GM10248 (cell line): ENCODE measurements around the gene ZBTB14.
A peak's percentile ranks its signal among the peaks of the same experiment; 100 is the strongest.

Experiments used
- CTCF ChIA-PET: fragments of 300-600 bp; sonication (Branson Sonifier 250); formaldehyde crosslinking; extraction: SDS; loops from one replicate; lab custom pipeline; 2021; ENCODE audit warnings: antibody characterized with exemption; lab: Yijun Ruan, JAX
- POLR2A ChIA-PET: fragments of 350-650 bp; sonication (Branson Sonifier 250); formaldehyde crosslinking; extraction: SDS; loops from one replicate; lab custom pipeline; 2020; ENCODE audit warnings: antibody characterized with exemption; lab: Yijun Ruan, JAX
- DNase-seq: peaks from one replicate; pipeline ENCODE4 v3.0.0; 2012; ENCODE audit errors: extremely low spot score
- CTCF ChIP-seq: IDR thresholded peaks from 2 replicates; pipeline ENCODE4 v1.5.1; 2012; ENCODE audit warnings: mild to moderate bottlenecking, low read depth; ENCODE audit errors: extremely low read depth, missing control alignments, control extremely low read depth

ZBTB14 gene

GRCh38 chr18:5295231-5295920 lies at the start of gene ZBTB14:
Gene ZBTB14, minus strand, starts transcription at chr18:5295726. Its CDS starts 2,480 bp downstream, at chr18:5293246.
- TF ChIP-seq CTCF = no peak
- peak; percentile 75 for DNase-seq
- ChIA-PET POLR2A (interaction anchor here (0.6 to 1.9 kb wide), 4 partner anchors 13 to 541 kb away, joined by 3 to 7 read pairs (median 4); no protein-coding TSS in a partner anchor), CTCF (interaction anchor here (1.3 to 2.9 kb wide), 3 partner anchors 9 to 58 kb away, joined by 7 to 10 read pairs (median 9); no protein-coding TSS in a partner anchor)

- CTCF ChIA-PET = no interaction called here
- POLR2A ChIA-PET = no interaction called here
Measured at GRCh38 chr18:5339202-5339834, 43.8 kb upstream of the ZBTB14 start.

GRCh38 chr18:5334456-5335075 lies 39.0 kb upstream of the ZBTB14 start:
- no peak for DNase-seq
- CTCF ChIA-PET = no interaction called here
- no peak for TF ChIP-seq CTCF
- POLR2A ChIA-PET = no interaction called here

More at GRCh38 chr18:5339202-5339834, 43.8 kb upstream of the ZBTB14 start:
- no peak for DNase-seq
- no peak for TF ChIP-seq CTCF

- POLR2A ChIA-PET = no interaction called here
- CTCF ChIA-PET = no interaction called here
- no peak for DNase-seq
- TF ChIP-seq CTCF = no peak
Measured at GRCh38 chr18:5318061-5318700, 22.7 kb upstream of the ZBTB14 start.

GRCh38 chr18:5317186-5317585 lies 21.7 kb upstream of the ZBTB14 start:
- POLR2A ChIA-PET = no interaction called here
- no peak for DNase-seq
- CTCF ChIA-PET = no interaction called here
- no peak for TF ChIP-seq CTCF

- ChIA-PET POLR2A (no interaction called here), CTCF (interaction anchor here (2.6 kb wide), 1 partner anchor 14 kb away, joined by 8 read pairs; no protein-coding TSS in a partner anchor)
- no peak for TF ChIP-seq CTCF
- no peak for DNase-seq
Measured at GRCh38 chr18:5315838-5316237, 20.3 kb upstream of the ZBTB14 start.
